K562 (cell line): ENCODE data around the gene MYO18A. TPM values are rescaled to one million over a fixed set of nuclear protein-coding genes. Genes with fewer than 3 reads are reported as not detected.
A peak's percentile ranks its signal among the peaks of the same experiment; 100 is the strongest.

Experiments
- ATAC-seq: fragments of 200-7000 bp; cut with Tn5 transposase; 3 replicates; pipeline ENCODE4 v1.9.1; 2020; ENCODE audit warnings: moderate library complexity
- BruUV-seq: library from RNA; stranded (reverse); fragments of 400-500 nt; replicated peaks from 2 replicates; lab custom pipeline; 2021; lab: Mats Ljungman, UMichigan
- CTCF ChIA-PET: fragments of 300-600 bp; formaldehyde crosslinking; extraction: SDS; loops from one replicate; lab custom pipeline; 2021; ENCODE audit warnings: low intra/inter-chr PET ratio; lab: Yijun Ruan, JAX
- POLR2A ChIA-PET: fragments of 300-600, 350-650 bp; sonication (Branson Sonifier 250); formaldehyde crosslinking; extraction: SDS; loops from one replicate; lab custom pipeline; 2021; ENCODE audit warnings: antibody characterized with exemption, inconsistent platforms; lab: Yijun Ruan, JAX
- DNase-seq, 4 experiments: peaks; one replicate each; pipeline versions ENCODE4 v3.0.0 to v3.0.0-alpha.2; 2011 to 2018; ENCODE audit warnings: low spot score in 3 of 4, mixed read lengths in 3 of 4; ENCODE audit errors: extremely low read depth in 1 of 4
- FAIRE-seq: peaks from 2 replicates; lab custom pipeline; 2011; peaks lifted over from hg19 to GRCh38; lab: Jason Lieb, UNC
- H2AFZ ChIP-seq: 2 replicates; pipeline ENCODE4 v1.6.0; 2011; ENCODE audit warnings: low read depth, low read length, control low read depth, inconsistent platforms
- H3K27ac ChIP-seq: fragments of 200-600 bp; 3 replicates; pipeline ENCODE4 v1.8.0; 2011; ENCODE audit warnings: low read depth, mild to moderate bottlenecking, control low read depth, inconsistent platforms, low read length, moderate library complexity, mixed read lengths; ENCODE audit errors: extremely low read depth
- H3K27me3 ChIP-seq, 2 experiments: fragments of 300-600 bp in 1 of 2; 2 replicates in 1 of 2; 3 replicates in 1 of 2; pipeline versions ENCODE4 v1.6.0 to v1.8.0; 2011; ENCODE audit warnings: inconsistent platforms in 2 of 2, low read length in 2 of 2, mild to moderate bottlenecking in 1 of 2, mixed read lengths in 1 of 2, moderate library complexity in 1 of 2; ENCODE audit not compliant: control insufficient read depth in 2 of 2, insufficient read depth in 2 of 2
- H3K36me3 ChIP-seq: fragments of 300-600 bp; 3 replicates; pipeline ENCODE4 v1.8.0; 2011; ENCODE audit warnings: mild to moderate bottlenecking, low read length, inconsistent platforms; ENCODE audit not compliant: control insufficient read depth, insufficient read depth
- H3K4me1 ChIP-seq, 2 experiments: fragments of 200-600 bp in 1 of 2; replicated peaks in 1 of 2; 2 replicates in 1 of 2; 3 replicates in 1 of 2; pipeline versions ENCODE4 v1.5.1 to v1.8.0; 2011; ENCODE audit warnings: inconsistent platforms in 2 of 2, low read length in 2 of 2, mild to moderate bottlenecking in 1 of 2, mixed read lengths in 1 of 2, moderate library complexity in 1 of 2; ENCODE audit not compliant: control insufficient read depth in 2 of 2, insufficient read depth in 2 of 2
- H3K4me2 ChIP-seq: 2 replicates; pipeline ENCODE4 v1.6.1; 2011; ENCODE audit warnings: low read length, control low read depth, inconsistent platforms, mixed read lengths; ENCODE audit not compliant: insufficient read depth
- H3K4me3 ChIP-seq: fragments of 200-600 bp; sonication (generic), shearing (Covaris generic); 2 replicates; pipeline ENCODE4 v1.5.1; 2016; ENCODE audit warnings: control low read depth, inconsistent platforms
- H3K79me2 ChIP-seq: fragments of 200-600 bp; 3 replicates; pipeline ENCODE4 v1.8.0; 2011; ENCODE audit warnings: low read length, inconsistent platforms; ENCODE audit not compliant: control insufficient read depth, insufficient read depth
- H3K9ac ChIP-seq, 2 experiments: 2 replicates each; pipeline versions ENCODE4 v1.6.0 to v1.6.1; 2011; ENCODE audit warnings: low read depth in 2 of 2, low read length in 2 of 2, control low read depth in 1 of 2, inconsistent platforms in 1 of 2, mild to moderate bottlenecking in 1 of 2, mixed read lengths in 1 of 2; ENCODE audit not compliant: insufficient read depth in 1 of 2
- H3K9me1 ChIP-seq: one replicate; pipeline ENCODE4 v1.6.0; 2011; ENCODE audit warnings: inconsistent platforms, mild to moderate bottlenecking, low read length, moderate library complexity; ENCODE audit not compliant: control insufficient read depth, insufficient read depth
- H3K9me3 ChIP-seq: replicated peaks from 2 replicates; pipeline ENCODE4 v1.5.1; 2011; ENCODE audit warnings: low read depth, low read length, inconsistent platforms; ENCODE audit not compliant: control insufficient read depth, insufficient read depth
- H4K20me1 ChIP-seq: replicated peaks from 2 replicates; pipeline ENCODE4 v1.6.1; 2011; ENCODE audit warnings: low read length, inconsistent platforms, mixed read lengths; ENCODE audit not compliant: control insufficient read depth, insufficient read depth
- ATF1 ChIP-seq, 2 experiments: fragments of 450-650 bp in 1 of 2; IDR thresholded peaks; 2 replicates each; pipeline ENCODE4 v1.6.1; 2016; ENCODE audit warnings: missing compliant biosample characterization in 1 of 2, missing genetic modification characterization in 1 of 2
- ATF3 ChIP-seq, 2 experiments: fragments of 450-650 bp in 1 of 2; sonication (generic) in 1 of 2; formaldehyde crosslinking in 1 of 2; IDR thresholded peaks in 1 of 2; conservative IDR thresholded peaks in 1 of 2; 2 replicates each; pipeline versions ENCODE4 v1.6.1 to v1.8.1; 2016 to 2023; ENCODE audit warnings: mild to moderate bottlenecking in 2 of 2, moderate library complexity in 2 of 2, inconsistent platforms in 1 of 2, missing genetic modification reagents in 1 of 2
- EGR1 ChIP-seq: fragments of 450-650 bp; conservative IDR thresholded peaks from 2 replicates; pipeline ENCODE4 v1.6.1; 2017; ENCODE audit warnings: mild to moderate bottlenecking
- FOSL1 ChIP-seq: fragments of 200-800 bp; sonication (Bioruptor generic); conservative IDR thresholded peaks from 2 replicates; pipeline ENCODE4 v1.6.1; 2016; ENCODE audit warnings: missing genetic modification characterization, missing compliant biosample characterization
- FOXA3 ChIP-seq, 2 experiments: fragments of 450-650 bp in 1 of 2; sonication (generic) in 1 of 2; formaldehyde crosslinking; IDR thresholded peaks in 1 of 2; conservative IDR thresholded peaks in 1 of 2; 2 replicates each; pipeline versions ENCODE4 v1.4.0 to v1.8.0; 2020 to 2022; ENCODE audit warnings: mild to moderate bottlenecking in 2 of 2, missing genetic modification reagents in 1 of 2
- HDAC1 ChIP-seq, 2 experiments: fragments of 450-650 bp; IDR thresholded peaks; 2 replicates each; pipeline ENCODE4 v1.6.1; 2016 to 2017; ENCODE audit warnings: inconsistent platforms in 1 of 2, mild to moderate bottlenecking in 1 of 2, moderate library complexity in 1 of 2
- JUN ChIP-seq, 2 experiments: sonication (generic) in 1 of 2; formaldehyde crosslinking in 1 of 2; IDR thresholded peaks; 2 replicates each; pipeline versions ENCODE4 v1.6.1 to v1.8.0; 2012 to 2022; ENCODE audit warnings: borderline replicate concordance in 2 of 2, mild to moderate bottlenecking in 2 of 2, improper control_type of control experiment in 1 of 2, low read depth in 1 of 2, low read length in 1 of 2, missing genetic modification reagents in 1 of 2
- MAZ ChIP-seq, 2 experiments: fragments of 450-650 bp in 1 of 2; sonication (generic) in 1 of 2; formaldehyde crosslinking; IDR thresholded peaks in 1 of 2; conservative IDR thresholded peaks in 1 of 2; 2 replicates each; pipeline versions ENCODE4 v1.4.0 to v1.5.0; 2020; ENCODE audit warnings: mild to moderate bottlenecking in 1 of 2, missing genetic modification reagents in 1 of 2
- MEF2A ChIP-seq: IDR thresholded peaks from 2 replicates; pipeline ENCODE4 v1.6.1; 2011; ENCODE audit warnings: low read depth, mild to moderate bottlenecking, low read length, moderate library complexity; ENCODE audit not compliant: control insufficient read depth
- RCOR1 ChIP-seq, 2 experiments: IDR thresholded peaks; 2 replicates each; pipeline ENCODE4 v1.6.1; 2012; ENCODE audit warnings: low read depth in 2 of 2, low read length in 2 of 2, borderline replicate concordance in 1 of 2, improper control_type of control experiment in 1 of 2
- SMARCA4 ChIP-seq: fragments of 450-650 bp; IDR thresholded peaks from 2 replicates; pipeline ENCODE4 v1.6.1; 2016
- SMARCE1 ChIP-seq: fragments of 450-650 bp; IDR thresholded peaks from 2 replicates; pipeline ENCODE4 v1.7.1; 2016; ENCODE audit warnings: mild to moderate bottlenecking
- ZFP91 ChIP-seq: sonication (generic); formaldehyde crosslinking; IDR thresholded peaks from 2 replicates; pipeline ENCODE4 v1.8.0; 2022; ENCODE audit warnings: mild to moderate bottlenecking, missing genetic modification reagents
- ZNF316 ChIP-seq: fragments of 450-650 bp; IDR thresholded peaks from 2 replicates; pipeline ENCODE4 v1.6.1; 2016
- ZNF740 ChIP-seq, 3 experiments: fragments of 200-800 bp in 1 of 3; sonication (Bioruptor generic) in 1 of 3; sonication (generic) in 1 of 3; formaldehyde crosslinking in 1 of 3; IDR thresholded peaks; 2 replicates each; pipeline versions ENCODE4 v1.6.1 to v1.8.0; 2016 to 2022; ENCODE audit warnings: mild to moderate bottlenecking in 2 of 3, missing compliant biosample characterization in 2 of 3, missing genetic modification characterization in 2 of 3, missing genetic modification reagents in 1 of 3
- ZZZ3 ChIP-seq: fragments of 450-650 bp; IDR thresholded peaks from 2 replicates; pipeline ENCODE4 v1.6.1; 2016; ENCODE audit warnings: antibody characterized with exemption, mild to moderate bottlenecking, moderate library complexity
- WGBS: fragments of 100-300 bp; shearing (Covaris generic); methylation state at CpG from one replicate; pipeline ENCODE4 v1.1.6; 2016; ENCODE audit warnings: low coverage, mixed read lengths; ENCODE audit not compliant: insufficient coverage; ENCODE audit errors: missing lambda C conversion rate; 5-methylcytosine and 5-hydroxymethylcytosine counted together
- in situ Hi-C: fragments of 300-500 bp; cut with MboI; formaldehyde crosslinking; loops from 4 replicates; pipeline ENCODE4 v1.15.0; 2018; ENCODE audit warnings: inconsistent platforms, mixed read lengths
- intact Hi-C: fragments of 100-400 bp; cut with micrococcal nuclease; formaldehyde crosslinking; loops from 2 replicates; pipeline ENCODE4 v1.14.2; 2022
- polyA plus RNA-seq, 8 experiments: library from polyadenylated mRNA; depleted of rRNA in 4 of 8; stranded (reverse) in 5 of 8; unstranded in 3 of 8; fragments of >200 nt; fragmentation: Nextera tagmentation in 2 of 8; fragmentation: Illumina TruSeq in 1 of 8; extraction: Ambion mirVana in 2 of 8; extraction: Trizol in 1 of 8; gene quantifications; 2 replicates each; pipeline versions ENCODE4 v1.2.1 to v1.2.3, GENCODE V29; 2011 to 2014; ENCODE audit warnings: inconsistent platforms in 1 of 8, missing spikeins in 1 of 8
- total RNA-seq, 7 experiments: library from RNA; depleted of rRNA in 6 of 7; stranded (reverse); fragments of >200 nt in 6 of 7; fragmentation: Illumina TruSeq in 2 of 7; extraction: Trizol in 2 of 7; gene quantifications; 2 replicates each; pipeline versions ENCODE4 v1.2.1 to v1.2.3, GENCODE V29; 2011 to 2021; ENCODE audit warnings: low replicate concordance in 1 of 7

The MYO18A gene
- total and polyA plus RNA-seq, 9 of the 15 experiments (the other 6 are each of a cell fraction or from before 2014, with no cell fraction given), result 2.5 to 65.4 (median 17.1) TPM

GRCh38 chr17:29133121-29133713 lies 47.0 kb downstream of the MYO18A start:
- FAIRE-seq, result peak; percentile 97
- in situ Hi-C loops (no loop called here), intact Hi-C loops (no loop called here)
- 10% methylated on average over 4 of the region's 4 CpGs for WGBS
- ATAC-seq, result peak; percentile 96
- H3K9me3 ChIP-seq, result no peaks in the 10 kb centered on the region
- H3K4me3 ChIP-seq, result no peak overlapping the region
- H3K27me3 ChIP-seq, result no peaks in the 10 kb centered on the region
- peak overlapping the region; percentile 23 to 76; a peak in 2 of 4 replicates for H3K9ac ChIP-seq
- H3K4me1 ChIP-seq, result peaks cover 24 to 30% of the 10 kb centered on the region in 2 experiments
- ChIA-PET POLR2A (interaction anchor here (0.5 to 1.1 kb wide), 5 partner anchors 9 to 213 kb away, joined by 3 to 4 read pairs (median 3); no protein-coding TSS in a partner anchor), CTCF (interaction anchor here (1.0 kb wide), 1 partner anchor 9 kb away, joined by 3 read pairs; no protein-coding TSS in a partner anchor)
- peak overlapping the region; percentile 66; the same call in 2 of the 3 replicates for H3K27ac ChIP-seq
- peak overlapping the region; percentile 39 for H3K4me2 ChIP-seq
- H4K20me1 ChIP-seq, result peaks cover 27% of the 10 kb centered on the region
- peaks cover 10% of the 10 kb centered on the region for H3K36me3 ChIP-seq
- H3K79me2 ChIP-seq, result peaks cover 45% of the 10 kb centered on the region
- peak; percentile 56 to 80 (median 68) for DNase-seq
- H2AFZ ChIP-seq, result no peak overlapping the region
- BruUV-seq, result no TSS peak
- peaks cover 4% of the 10 kb centered on the region for H3K9me1 ChIP-seq
- TF ChIP-seq ZNF740 (CRISPR knock-in tag; IDR thresholded peaks at IDR 0.05) (0 out of 2 replicates have a peak, but pooled peaks have one; percentile 9), ZNF740 (tag; IDR thresholded peaks at IDR 0.05) (no peak), MAZ (CRISPR knock-in tag; conservative IDR thresholded peaks at IDR 0.05 in 1 of 2, IDR thresholded peaks at IDR 0.05 in 1 of 2) (peak; percentile 27 to 39; a peak in 1 of 4 replicates), RCOR1 (IDR thresholded peaks at IDR 0.05; ENCODE audit: borderline replicate concordance in 1 of 2, low read depth in 2 of 2, low read length in 2 of 2) (peak in 1 of 2 experiments; percentile 14; a peak in 1 of 4 replicates), ATF3 (IDR thresholded peaks at IDR 0.05) (peak; percentile 90), ATF3 (CRISPR knock-in tag; conservative IDR thresholded peaks at IDR 0.05) (no peak; the same call in 1 of the 2 replicates), JUN (IDR thresholded peaks at IDR 0.05; ENCODE audit: borderline replicate concordance, low read depth, low read length) (peak; percentile 68; the same call in 1 of the 2 replicates), JUN (CRISPR knock-in tag; IDR thresholded peaks at IDR 0.05; ENCODE audit: borderline replicate concordance) (peak; percentile 82; the same call in 1 of the 2 replicates), HDAC1 (IDR thresholded peaks at IDR 0.05) (peak in 1 of 2 experiments; percentile 40; a peak in 1 of 4 replicates), FOXA3 (CRISPR knock-in tag; conservative IDR thresholded peaks at IDR 0.05 in 1 of 2, IDR thresholded peaks at IDR 0.05 in 1 of 2) (no peak), EGR1 (peak; percentile 36), SMARCE1 (peak; percentile 83; the same call in 1 of the 2 replicates), ZNF316 (0 out of 2 replicates have a peak, but pooled peaks have one; percentile 7), ZZZ3 (no peak), ZFP91 (CRISPR knock-in tag) (peak; percentile 77; the same call in 1 of the 2 replicates), FOSL1 (tag) (peak; percentile 77), MEF2A (peak; percentile 89), SMARCA4 (peak; percentile 67), ATF1 (CRISPR knock-in tag; IDR thresholded peaks at IDR 0.05) (no peak), ATF1 (tag; IDR thresholded peaks at IDR 0.05) (peak; percentile 45; the same call in 1 of the 2 replicates)
